Prostate gland (tissue), 2 donors: ENCODE measurements around the gene SRI. TPM values are rescaled to one million over a fixed set of nuclear protein-coding genes. Genes with fewer than 3 reads are reported as not detected.

Source experiments
- DNase-seq: peaks from one replicate; pipeline ENCODE4 v3.0.0-alpha.2; 2019; ENCODE audit warnings: low spot score
- H3K27ac ChIP-seq, 2 donors: fragments of 200-600 bp; sonication (generic); 2 replicates each; pipeline ENCODE4 v1.5.1; 2017 to 2019
- H3K27me3 ChIP-seq: fragments of 200-600 bp; sonication (generic); replicated peaks from 2 replicates; pipeline ENCODE4 v1.5.1; 2019; ENCODE audit not compliant: insufficient read depth
- H3K36me3 ChIP-seq, 2 donors: fragments of 200-600 bp; sonication (generic); 1 replicate in 1 of 2; 2 replicates in 1 of 2; pipeline versions ENCODE4 v1.5.1 to v1.8.1; 2017 to 2019
- H3K4me1 ChIP-seq: fragments of 200-600 bp; sonication (generic); replicated peaks from 2 replicates; pipeline ENCODE4 v1.5.1; 2019
- H3K4me3 ChIP-seq, 2 donors: fragments of 200-600 bp; sonication (generic); 2 replicates each; pipeline ENCODE4 v1.5.1; 2017 to 2019
- H3K9me3 ChIP-seq: fragments of 200-600 bp; sonication (generic); 2 replicates; pipeline ENCODE4 v1.5.1; 2017
- CTCF ChIP-seq, 4 experiments: fragments of 200-600 bp in 2 of 4; fragments of 450-650 bp in 2 of 4; sonication (generic) in 2 of 4; IDR thresholded peaks; 1 replicate in 3 of 4; 2 replicates in 1 of 4; pipeline ENCODE4 v1.5.1; 2016 to 2019; ENCODE audit warnings: antibody characterized with exemption in 4 of 4, mild to moderate bottlenecking in 2 of 4, moderate library complexity in 2 of 4
- POLR2A ChIP-seq: fragments of 450-650 bp; IDR thresholded peaks from one replicate; pipeline ENCODE4 v1.6.1; 2016; ENCODE audit warnings: antibody characterized with exemption, mild to moderate bottlenecking
- POLR2AphosphoS5 ChIP-seq: sonication (generic); formaldehyde crosslinking; IDR thresholded peaks from one replicate; pipeline ENCODE4 v1.6.1; 2017; ENCODE audit warnings: antibody characterized with exemption
- WGBS: methylation state at CpG from one replicate; pipeline ENCODE4 v1.1.5; 2018; 5-methylcytosine and 5-hydroxymethylcytosine counted together
- intact Hi-C: fragments of 100-400 bp; cut with DNase I; formaldehyde crosslinking; loops from one replicate; pipeline ENCODE4 v1.14.2; 2022
- total RNA-seq, 2 donors: library from RNA; depleted of rRNA; stranded (reverse); fragments of >200 nt; gene quantifications; one replicate each; pipeline ENCODE4 v1.1.0, GENCODE V29; 2016

Gene SRI
- 10 to 100 TPM; 61.9 to 78.8 TPM for total RNA-seq

- Histone ChIP-seq H3K4me1 (no peaks in the 10 kb centered on the region), H3K4me3 (peak within 1 kb of the TSS; percentile 79 to 95), H3K27ac (peak within 1 kb of the TSS; percentile 86 to 89), H3K9me3 (no peaks in the 10 kb centered on the region), H3K27me3 (no peaks in the 10 kb centered on the region), H3K36me3 (peaks cover 0 to 7% of the 10 kb centered on the region in 2 donors)
- WGBS: under 1% methylated on average over 67 of the region's 75 CpGs
- DNase-seq: peak; percentile 81
- TF ChIP-seq POLR2A: peak; percentile 88
- TF ChIP-seq POLR2AphosphoS5: peak; percentile 58
- TF ChIP-seq CTCF (IDR thresholded peaks at IDR 0.05): peak; percentile 84 to 89 (median 87)
- intact Hi-C loops: no loop called here
These were observed at the start of gene SRI for GRCh38 chr7:88219781-88220747. SRI (minus strand) TSS chr7:88220038; CDS start chr7:88220026, 12 bp downstream.

GRCh38 chr7:88269586-88269985 lies 49.7 kb upstream of the SRI start:
- 88% methylated on average over 3 of the region's 3 CpGs for WGBS
- Histone ChIP-seq H3K9me3 (no peaks in the 10 kb centered on the region), H3K4me3 (no peak overlapping the region), H3K27ac (no peak overlapping the region), H3K36me3 (no peaks in the 10 kb centered on the region), H3K27me3 (no peaks in the 10 kb centered on the region), H3K4me1 (no peaks in the 10 kb centered on the region)
- intact Hi-C loops: no loop called here
- no peak for DNase-seq
- TF ChIP-seq CTCF (IDR thresholded peaks at IDR 0.05) (no peak), POLR2A (no peak), POLR2AphosphoS5 (no peak)

GRCh38 chr7:88268858-88269257 lies 49.0 kb upstream of the SRI start:
- 70% methylated on average over 2 of the region's 2 CpGs for WGBS
- Histone ChIP-seq H3K36me3 (no peaks in the 10 kb centered on the region), H3K27me3 (no peaks in the 10 kb centered on the region), H3K27ac (no peak overlapping the region), H3K4me1 (no peaks in the 10 kb centered on the region), H3K9me3 (no peaks in the 10 kb centered on the region), H3K4me3 (no peak overlapping the region)
- TF ChIP-seq CTCF (IDR thresholded peaks at IDR 0.05) (no peak), POLR2A (no peak), POLR2AphosphoS5 (no peak)
- intact Hi-C loops: no loop called here
- no peak for DNase-seq

- Histone ChIP-seq H3K36me3 (no peaks in the 10 kb centered on the region), H3K9me3 (no peaks in the 10 kb centered on the region), H3K4me3 (no peak overlapping the region), H3K27me3 (no peaks in the 10 kb centered on the region), H3K27ac (no peak overlapping the region), H3K4me1 (no peaks in the 10 kb centered on the region)
- WGBS: 48% methylated on average over 2 of the region's 2 CpGs
- DNase-seq: no peak
- TF ChIP-seq POLR2AphosphoS5 (no peak), POLR2A (no peak), CTCF (IDR thresholded peaks at IDR 0.05) (no peak)
- intact Hi-C loops: no loop called here
These were observed 48.2 kb upstream of the SRI start for GRCh38 chr7:88268051-88268450.
